RPMI7951 (cell line): Measurements from ENCODE around the gene TDRD3. TPM values are rescaled to one million over a fixed set of nuclear protein-coding genes. Genes with fewer than 3 reads are reported as not detected.

Source experiments
- total RNA-seq: library from RNA; depleted of rRNA; stranded (reverse); fragments of >200 nt; shearing (Covaris generic); gene quantifications from 2 replicates; pipeline ENCODE4 v1.2.3, GENCODE V29; 2014; rRNA removed

Gene TDRD3
- total RNA-seq, 1 experiment from 2014 or later = 9.9 TPM

Other genes with a start within 250 kb of the TDRD3 start
- 20.2 and 25.1 TPM in 2 replicates for gene DIAPH3, start 233.3 kb upstream of the TDRD3 start, total RNA-seq